Mesenchymal stem cell (in vitro differentiated cells and primary cell): ENCODE data around the gene NEK11.

ENCODE experiments used
- DNase-seq: peaks from one replicate; pipeline ENCODE4 v3.0.0-alpha.2; 2013
- H2AFZ ChIP-seq: one replicate; pipeline ENCODE4 v1.6.1; 2013; ENCODE audit warnings: low read depth, mild to moderate bottlenecking, control low read depth, inconsistent platforms, low read length, moderate library complexity
- H2AK5ac ChIP-seq: 2 replicates; pipeline ENCODE4 v1.6.1; 2013; ENCODE audit warnings: low read length, moderate library complexity, mild to moderate bottlenecking, inconsistent platforms; ENCODE audit not compliant: severe bottlenecking
- H2BK120ac ChIP-seq: one replicate; pipeline ENCODE4 v1.6.1; 2013; ENCODE audit warnings: low read depth, mild to moderate bottlenecking, inconsistent platforms, low read length, moderate library complexity
- H2BK12ac ChIP-seq, 2 experiments: one replicate each; pipeline ENCODE4 v1.6.1; 2013; ENCODE audit warnings: inconsistent platforms in 2 of 2, low read length in 2 of 2, mild to moderate bottlenecking in 2 of 2, moderate library complexity in 2 of 2, control low read depth in 1 of 2
- H2BK15ac ChIP-seq: one replicate; pipeline ENCODE4 v1.6.1; 2013; ENCODE audit warnings: mild to moderate bottlenecking, low read depth, inconsistent platforms; ENCODE audit not compliant: poor library complexity, severe bottlenecking
- H2BK5ac ChIP-seq: 2 replicates; pipeline ENCODE4 v1.6.1; 2013; ENCODE audit warnings: low read depth, mild to moderate bottlenecking, low read length, control low read depth, inconsistent platforms; ENCODE audit not compliant: poor library complexity, severe bottlenecking
- H3K14ac ChIP-seq, 2 experiments: one replicate each; pipeline ENCODE4 v1.6.1; 2013; ENCODE audit warnings: inconsistent platforms in 2 of 2, low read length in 2 of 2, control low read depth in 1 of 2, mild to moderate bottlenecking in 1 of 2, moderate library complexity in 1 of 2
- H3K18ac ChIP-seq, 2 experiments: one replicate each; pipeline ENCODE4 v1.6.1; 2013; ENCODE audit warnings: inconsistent platforms in 2 of 2, low read length in 2 of 2, control low read depth in 1 of 2, low read depth in 1 of 2, mild to moderate bottlenecking in 1 of 2
- H3K23ac ChIP-seq, 2 experiments: one replicate each; pipeline ENCODE4 v1.6.1; 2013; ENCODE audit warnings: inconsistent platforms in 2 of 2, low read length in 2 of 2, mild to moderate bottlenecking in 2 of 2, moderate library complexity in 2 of 2, control low read depth in 1 of 2
- H3K27ac ChIP-seq: 2 replicates; pipeline ENCODE4 v1.5.1; 2013; ENCODE audit warnings: mild to moderate bottlenecking, moderate library complexity, low read length, control low read depth, inconsistent platforms; ENCODE audit not compliant: poor library complexity, severe bottlenecking
- H3K27me3 ChIP-seq, 2 experiments: 2 replicates each; pipeline versions ENCODE4 v1.6.1 to v1.7.0; 2013; ENCODE audit warnings: low read length in 2 of 2, mild to moderate bottlenecking in 2 of 2, moderate library complexity in 2 of 2, control low read depth in 1 of 2, inconsistent platforms in 1 of 2; ENCODE audit not compliant: control insufficient read depth in 1 of 2, insufficient read depth in 1 of 2
- H3K36me3 ChIP-seq, 2 experiments: 2 replicates each; pipeline versions ENCODE4 v1.6.1 to v1.7.0; 2013; ENCODE audit warnings: low read length in 2 of 2, control low read depth in 1 of 2, inconsistent platforms in 1 of 2, low read depth in 1 of 2, mild to moderate bottlenecking in 1 of 2; ENCODE audit not compliant: insufficient read depth in 2 of 2, control insufficient read depth in 1 of 2
- H3K4ac ChIP-seq, 2 experiments: one replicate each; pipeline ENCODE4 v1.6.1; 2013; ENCODE audit warnings: inconsistent platforms in 2 of 2, low read length in 2 of 2, mild to moderate bottlenecking in 2 of 2, moderate library complexity in 2 of 2, control low read depth in 1 of 2, low read depth in 1 of 2
- H3K4me1 ChIP-seq: 2 replicates; pipeline ENCODE4 v1.6.1; 2013; ENCODE audit warnings: low read depth, low read length, control low read depth; ENCODE audit not compliant: control insufficient read depth, insufficient read depth
- H3K4me2 ChIP-seq: 2 replicates; pipeline ENCODE4 v1.6.1; 2013; ENCODE audit warnings: low read length, mild to moderate bottlenecking, inconsistent platforms; ENCODE audit not compliant: poor library complexity, severe bottlenecking
- H3K4me3 ChIP-seq, 2 experiments: 2 replicates each; pipeline versions ENCODE4 v1.5.1 to v1.7.0; 2013; ENCODE audit warnings: low read length in 2 of 2, mild to moderate bottlenecking in 2 of 2, control low read depth in 1 of 2, low read depth in 1 of 2; ENCODE audit not compliant: insufficient read depth in 1 of 2
- H3K79me1 ChIP-seq: replicated peaks from 2 replicates; pipeline ENCODE4 v1.6.1; 2013; ENCODE audit warnings: mild to moderate bottlenecking, control low read depth, low read length, inconsistent platforms; ENCODE audit not compliant: poor library complexity, severe bottlenecking
- H3K9ac ChIP-seq: 2 replicates; pipeline ENCODE4 v1.7.0; 2013; ENCODE audit warnings: mild to moderate bottlenecking, low read length, moderate library complexity
- H3K9me3 ChIP-seq: 2 replicates; pipeline ENCODE4 v1.7.0; 2013; ENCODE audit warnings: mild to moderate bottlenecking, low read length; ENCODE audit not compliant: control insufficient read depth
- H4K8ac ChIP-seq: one replicate; pipeline ENCODE4 v1.6.1; 2013; ENCODE audit warnings: inconsistent platforms, mild to moderate bottlenecking, low read length, moderate library complexity
- H4K91ac ChIP-seq: one replicate; pipeline ENCODE4 v1.6.1; 2013; ENCODE audit warnings: mild to moderate bottlenecking, low read length, inconsistent platforms
- WGBS: methylation state at CpG from one replicate; pipeline ENCODE4 v1.1.7; 2013; ENCODE audit warnings: mixed read lengths; 5-methylcytosine and 5-hydroxymethylcytosine counted together

The NEK11 gene

DNA sequence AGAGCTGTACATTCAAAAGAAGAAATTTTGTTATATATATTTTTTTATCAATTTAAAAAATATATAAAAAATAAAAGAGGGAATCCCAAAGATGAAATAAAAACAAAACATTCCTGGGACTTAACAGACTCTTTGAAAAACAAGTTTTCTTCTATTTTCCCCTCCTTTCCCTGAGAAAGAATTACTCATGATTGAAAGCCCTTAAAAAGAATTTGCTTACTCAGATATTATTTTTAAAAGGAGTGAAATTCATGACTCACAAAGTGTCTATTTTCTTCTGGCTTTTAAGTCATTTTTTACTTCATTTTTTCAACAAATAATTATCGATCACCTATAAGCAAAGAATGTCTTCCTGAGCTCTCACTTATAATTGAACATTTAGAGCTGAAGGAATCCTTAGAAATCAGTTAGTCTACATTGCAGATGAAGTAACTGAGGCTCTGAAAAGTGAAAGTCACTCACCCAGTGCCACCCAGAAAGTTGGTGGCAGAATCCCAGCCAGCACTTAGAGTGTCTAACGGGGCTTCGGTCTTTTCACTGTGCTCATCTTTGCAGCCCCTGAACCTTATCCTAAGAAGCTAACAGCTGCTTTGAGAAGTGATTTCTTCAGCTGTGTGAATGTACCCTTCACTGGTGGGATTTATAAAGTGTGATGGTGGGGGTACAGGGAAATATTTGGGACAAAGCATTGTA lies 312.4 kb downstream of the NEK11 start:
- Histone ChIP-seq H3K4ac (no peak overlapping the region), H3K36me3 (no peaks in the 10 kb centered on the region), H4K91ac (no peak overlapping the region), H3K9ac (no peak overlapping the region), H4K8ac (no peak overlapping the region), H2BK120ac (no peak overlapping the region), H3K27ac (no peak overlapping the region), H3K4me3 (no peak overlapping the region), H2BK12ac (no peak overlapping the region), H3K79me1 (no peaks in the 10 kb centered on the region), H3K18ac (no peak overlapping the region), H2BK15ac (no peak overlapping the region), H2AFZ (no peak overlapping the region), H3K27me3 (no peaks in the 10 kb centered on the region), H3K4me2 (no peak overlapping the region), H3K4me1 (peaks cover 3% of the 10 kb centered on the region), H3K14ac (no peak overlapping the region), H2AK5ac (no peak overlapping the region), H3K23ac (no peak overlapping the region), H2BK5ac (no peak overlapping the region), H3K9me3 (no peaks in the 10 kb centered on the region)
- no peak for DNase-seq
- 92% methylated on average over 2 of the region's 3 CpGs for WGBS

DNA sequence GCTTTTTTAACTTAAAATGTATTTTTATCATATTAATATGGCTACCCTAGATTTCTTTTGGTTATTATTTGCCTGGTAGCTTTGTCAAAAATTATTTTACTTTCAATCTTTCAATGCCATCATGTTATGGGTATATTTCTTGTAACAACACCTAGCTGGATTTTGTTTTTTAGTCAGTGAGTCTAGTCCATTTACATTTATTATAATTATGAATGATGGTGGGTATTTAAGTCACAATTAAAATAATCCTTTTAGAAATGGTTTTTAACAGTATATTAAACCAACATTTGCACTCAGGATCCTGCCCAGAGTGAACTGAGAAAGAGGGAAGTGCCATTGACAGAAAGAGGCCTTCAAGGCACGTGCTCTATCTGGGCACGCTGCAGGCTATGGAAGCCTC lies 315.1 kb downstream of the NEK11 start:
- Histone ChIP-seq H3K4me1 (peaks cover 3% of the 10 kb centered on the region), H3K4ac (no peak overlapping the region), H2BK120ac (no peak overlapping the region), H3K27me3 (no peaks in the 10 kb centered on the region), H3K4me3 (no peak overlapping the region), H3K79me1 (no peaks in the 10 kb centered on the region), H4K8ac (no peak overlapping the region), H3K23ac (no peak overlapping the region), H2BK12ac (no peak overlapping the region), H3K36me3 (no peaks in the 10 kb centered on the region), H3K4me2 (no peak overlapping the region), H2BK5ac (no peak overlapping the region), H2AK5ac (no peak overlapping the region), H3K9ac (no peak overlapping the region), H3K27ac (no peak overlapping the region), H4K91ac (no peak overlapping the region), H3K9me3 (no peaks in the 10 kb centered on the region), H3K18ac (no peak overlapping the region), H2AFZ (no peak overlapping the region), H3K14ac (no peak overlapping the region), H2BK15ac (no peak overlapping the region)
- no peak for DNase-seq
- 74% methylated on average over 2 of the region's 2 CpGs for WGBS

DNA sequence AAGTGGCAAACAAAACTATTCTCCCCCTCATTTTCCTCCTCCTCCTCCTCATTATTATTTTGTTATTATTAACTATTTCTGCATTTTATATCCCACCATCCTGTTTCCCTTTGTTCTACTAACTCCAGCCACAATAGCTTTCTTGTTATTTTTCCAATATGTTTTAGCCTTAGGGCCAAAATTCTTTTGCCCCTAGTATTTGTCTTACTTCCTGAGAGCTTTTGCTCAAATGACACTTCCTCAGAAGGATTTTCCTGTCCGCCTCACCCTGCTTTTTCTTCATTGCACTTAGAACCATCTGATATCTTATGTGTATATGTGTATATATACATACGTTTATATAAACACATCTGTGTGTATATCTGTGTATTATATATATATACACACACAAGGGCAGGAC lies 322.2 kb downstream of the NEK11 start:
- Histone ChIP-seq H3K4me1 (peaks cover 3% of the 10 kb centered on the region), H3K18ac (no peak overlapping the region), H3K36me3 (no peaks in the 10 kb centered on the region), H3K27me3 (no peaks in the 10 kb centered on the region), H3K14ac (no peak overlapping the region), H4K91ac (no peak overlapping the region), H2AK5ac (no peak overlapping the region), H3K23ac (no peak overlapping the region), H2BK5ac (no peak overlapping the region), H3K79me1 (no peaks in the 10 kb centered on the region), H3K4me2 (no peak overlapping the region), H2BK15ac (no peak overlapping the region), H3K9ac (no peak overlapping the region), H2BK120ac (no peak overlapping the region), H2AFZ (no peak overlapping the region), H3K9me3 (no peaks in the 10 kb centered on the region), H3K4me3 (no peak overlapping the region), H2BK12ac (no peak overlapping the region), H3K4ac (no peak overlapping the region), H3K27ac (no peak overlapping the region), H4K8ac (no peak overlapping the region)
- DNase-seq = no peak
- WGBS = no CpG with 5 or more reads among the region's 2 CpGs

DNA sequence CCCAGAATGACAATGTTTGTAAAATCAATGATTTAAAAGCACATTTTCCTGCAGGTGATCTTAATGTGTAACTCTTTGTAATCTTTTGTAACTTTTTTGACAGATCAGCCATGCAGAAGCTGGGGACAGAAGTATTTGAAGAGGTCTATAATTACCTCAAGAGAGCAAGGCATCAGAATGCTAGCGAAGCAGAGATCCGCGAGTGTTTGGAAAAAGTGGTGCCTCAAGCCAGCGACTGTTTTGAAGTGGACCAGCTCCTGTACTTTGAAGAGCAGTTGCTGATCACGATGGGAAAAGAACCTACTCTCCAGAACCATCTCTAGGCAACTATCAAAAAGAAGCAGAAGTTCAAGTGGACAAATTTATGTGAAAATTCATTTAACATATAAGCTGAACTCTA lies 322.8 kb downstream of the NEK11 start:
- Histone ChIP-seq H3K27ac (peak overlapping the region; percentile 70), H2BK12ac (no peak overlapping the region), H2BK15ac (no peak overlapping the region), H2AFZ (no peak overlapping the region), H2AK5ac (no peak overlapping the region), H3K27me3 (no peaks in the 10 kb centered on the region), H4K91ac (no peak overlapping the region), H3K4me3 (no peak overlapping the region), H3K36me3 (no peaks in the 10 kb centered on the region), H2BK5ac (no peak overlapping the region), H3K9me3 (no peaks in the 10 kb centered on the region), H3K18ac (no peak overlapping the region), H2BK120ac (no peak overlapping the region), H3K4ac (no peak overlapping the region), H3K4me1 (peaks cover 3% of the 10 kb centered on the region), H3K4me2 (no peak overlapping the region), H3K9ac (no peak overlapping the region), H3K23ac (no peak overlapping the region), H3K14ac (no peak overlapping the region), H4K8ac (no peak overlapping the region), H3K79me1 (no peaks in the 10 kb centered on the region)
- DNase-seq = no peak
- 93% methylated on average over 5 of the region's 5 CpGs for WGBS
